Measurements from ENCODE around the gene EEF1AKMT3. TPM values are rescaled to one million over a fixed set of nuclear protein-coding genes. Genes with fewer than 3 reads are reported as not detected.

The EEF1AKMT3 gene
- total RNA-seq, 2 experiments from 2014 or later, result 3.1 to 3.2 TPM

DNA sequence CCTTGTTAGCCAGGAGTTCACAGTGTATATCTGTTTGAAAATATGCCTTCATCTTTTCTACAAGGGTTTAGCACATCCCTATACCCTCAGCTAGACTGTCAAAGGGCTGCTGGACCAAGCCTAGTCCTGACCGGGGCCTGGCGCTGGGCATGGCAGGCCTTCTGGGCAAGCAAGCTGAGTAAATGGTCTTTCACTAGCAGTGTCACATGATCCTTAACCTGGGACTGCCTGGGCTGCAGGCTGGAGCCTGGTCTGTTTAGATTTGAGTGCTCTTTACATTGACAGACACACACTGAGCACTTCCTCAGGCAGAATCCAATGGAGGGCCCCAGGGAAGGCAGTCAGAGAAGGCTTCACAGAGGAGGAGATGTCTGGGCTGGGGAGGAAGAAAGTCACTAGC is 53.0 kb downstream of the EEF1AKMT3 start:
- H3K27ac Mint-ChIP-seq, result peak overlapping the region; percentile 61
- no peak overlapping the region for H3K4me3 Mint-ChIP-seq
- ChIA-PET CTCF (interaction anchor here (1.0 kb wide), 1 partner anchor 80 kb away, joined by 3 read pairs; no protein-coding TSS in a partner anchor), POLR2A (no interaction called here)
- H3K9me3 Mint-ChIP-seq (ENCODE audit: insufficient read depth), result no peaks in the 10 kb centered on the region
- ATAC-seq (no peak), DNase-seq (no peak)
- H3K4me1 Mint-ChIP-seq (ENCODE audit: low read depth), result peaks cover 4% of the 10 kb centered on the region
- no peaks in the 10 kb centered on the region for H3K27me3 Mint-ChIP-seq (ENCODE audit: low read depth)
- H3K36me3 Mint-ChIP-seq (ENCODE audit: low read depth), result peaks cover 60% of the 10 kb centered on the region

DNA sequence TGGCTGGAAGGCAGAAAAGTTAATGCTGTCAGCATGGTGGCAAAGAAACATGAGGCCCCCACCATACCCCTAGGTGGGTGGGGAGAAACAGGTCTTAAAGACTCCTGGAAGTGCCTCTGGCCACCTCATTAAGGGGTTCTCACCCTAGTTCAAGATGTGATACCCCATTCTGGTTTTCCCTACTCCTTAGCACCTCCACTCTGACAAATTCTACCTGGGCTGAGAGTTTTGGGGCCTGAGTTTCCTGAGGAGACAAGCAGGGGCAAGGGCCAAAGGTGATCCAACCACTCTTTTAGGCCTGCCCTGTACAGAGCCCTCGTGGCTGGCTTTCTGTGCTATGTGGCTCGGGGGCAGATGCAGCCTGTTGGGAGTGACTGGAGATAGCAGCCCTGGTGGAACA is 54.0 kb downstream of the EEF1AKMT3 start:
- Mint-ChIP-seq H3K4me1 (ENCODE audit: low read depth) (peaks cover 7% of the 10 kb centered on the region), H3K9me3 (ENCODE audit: insufficient read depth) (no peaks in the 10 kb centered on the region), H3K36me3 (ENCODE audit: low read depth) (peaks cover 53% of the 10 kb centered on the region), H3K27ac (no peak overlapping the region), H3K4me3 (no peak overlapping the region), H3K27me3 (ENCODE audit: low read depth) (no peaks in the 10 kb centered on the region)
- ATAC-seq, result no peak
- CTCF ChIA-PET, result no interaction called here
- POLR2A ChIA-PET, result interaction anchor here (0.9 kb wide), 1 partner anchor 16 kb away, joined by 3 read pairs; no protein-coding TSS in a partner anchor
- no peak for DNase-seq

DNA sequence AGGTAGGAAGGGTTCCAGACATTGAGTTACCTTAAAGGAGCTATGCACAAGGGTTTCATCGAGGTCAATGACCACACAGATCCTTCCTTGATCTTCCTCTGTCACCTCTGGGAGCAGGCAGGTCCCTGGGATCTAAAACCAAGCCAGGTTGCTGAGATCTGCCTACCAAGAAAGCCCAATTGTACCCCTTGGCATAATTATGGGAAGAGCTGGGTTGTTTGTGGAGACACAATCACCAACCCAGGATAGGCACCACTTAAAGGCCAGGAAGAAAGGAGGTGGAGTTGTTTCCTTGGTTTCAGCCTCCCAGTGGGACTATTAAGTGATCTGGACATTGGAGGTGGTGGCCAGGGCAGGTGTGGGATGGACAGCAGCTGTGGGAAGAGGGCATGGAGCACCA is 54.6 kb downstream of the EEF1AKMT3 start:
- DNase-seq (no peak), ATAC-seq (no peak)
- ChIA-PET POLR2A (interaction anchor here (0.9 kb wide), 1 partner anchor 15 kb away, joined by 3 read pairs; no protein-coding TSS in a partner anchor), CTCF (no interaction called here)
- Mint-ChIP-seq H3K36me3 (ENCODE audit: low read depth) (peaks cover 53% of the 10 kb centered on the region), H3K9me3 (ENCODE audit: insufficient read depth) (no peaks in the 10 kb centered on the region), H3K4me3 (no peak overlapping the region), H3K27me3 (ENCODE audit: low read depth) (no peaks in the 10 kb centered on the region), H3K27ac (peak overlapping the region; percentile 34), H3K4me1 (ENCODE audit: low read depth) (peaks cover 13% of the 10 kb centered on the region)

DNA sequence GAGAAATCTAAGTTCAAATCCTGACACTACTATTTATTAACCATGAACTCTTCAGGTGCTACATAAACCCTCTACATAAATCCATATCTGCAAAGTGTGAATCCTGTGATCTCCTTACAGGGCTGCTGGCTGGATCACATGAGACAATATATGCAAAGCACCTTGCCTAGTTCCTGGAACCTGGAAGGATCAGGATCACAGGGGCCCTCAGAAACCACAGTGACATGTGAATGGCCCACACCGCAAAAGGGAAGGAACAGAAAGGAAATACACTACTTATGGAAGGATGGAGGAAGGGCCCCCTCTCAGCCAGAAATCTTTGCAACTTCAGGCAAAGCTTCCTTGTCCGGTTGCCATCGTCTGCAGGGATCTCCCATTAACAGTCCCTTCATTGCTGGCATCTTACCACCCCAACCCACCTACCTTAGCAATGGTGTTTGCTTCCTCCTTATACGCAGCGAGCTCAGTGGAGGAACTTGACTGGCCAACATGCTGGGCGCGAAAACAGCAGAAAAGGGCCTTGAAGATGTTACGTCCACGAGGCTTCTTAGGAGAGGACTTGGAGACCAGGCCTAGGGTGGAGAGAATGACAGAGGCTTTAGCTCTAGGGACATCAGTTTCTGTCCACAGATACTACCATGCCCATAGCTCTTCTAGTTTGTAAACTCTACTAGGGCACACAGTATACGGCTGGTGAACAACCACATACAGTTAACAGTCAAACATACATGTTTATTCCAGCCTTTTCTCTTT is 56.8 kb downstream of the EEF1AKMT3 start:
- Mint-ChIP-seq H3K27me3 (ENCODE audit: low read depth) (no peaks in the 10 kb centered on the region), H3K4me1 (ENCODE audit: low read depth) (peaks cover 33% of the 10 kb centered on the region), H3K27ac (no peak overlapping the region), H3K36me3 (ENCODE audit: low read depth) (peaks cover 39% of the 10 kb centered on the region), H3K4me3 (no peak overlapping the region), H3K9me3 (ENCODE audit: insufficient read depth) (no peaks in the 10 kb centered on the region)
- ATAC-seq (no peak), DNase-seq (no peak)
- CTCF ChIA-PET, result interaction anchor here (1.1 to 3.0 kb wide), 5 partner anchors 26 to 79 kb away, joined by 3 to 26 read pairs (median 3); no protein-coding TSS in a partner anchor
- POLR2A ChIA-PET, result no interaction called here

DNA sequence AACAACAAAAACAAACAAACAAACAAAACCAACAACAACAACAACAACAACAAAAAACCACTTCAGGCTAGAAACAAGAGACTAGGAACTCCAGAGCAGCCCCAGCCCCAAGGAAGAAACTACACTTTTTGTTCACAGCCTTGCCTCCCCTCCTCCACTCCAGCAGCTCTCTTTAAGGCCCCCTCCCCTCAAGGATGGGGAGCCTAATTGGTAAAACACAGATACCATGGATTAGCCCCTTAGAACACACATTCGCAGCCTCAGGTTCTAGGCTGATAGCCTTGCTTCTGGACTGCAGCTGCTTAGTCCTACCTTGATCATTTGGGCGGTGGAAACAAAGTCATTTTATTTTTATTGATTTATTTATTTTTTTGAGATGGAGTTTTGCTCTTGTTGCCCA is 58.0 kb downstream of the EEF1AKMT3 start:
- no peaks in the 10 kb centered on the region for H3K27me3 Mint-ChIP-seq (ENCODE audit: low read depth)
- peak overlapping the region; percentile 49 for H3K27ac Mint-ChIP-seq
- ChIA-PET CTCF (interaction anchor here (1.1 to 3.0 kb wide), 3 partner anchors 27 to 75 kb away, joined by 3 to 26 read pairs (median 7); no protein-coding TSS in a partner anchor), POLR2A (interaction anchor here (0.7 kb wide), 1 partner anchor 86 kb away, joined by 3 read pairs; no protein-coding TSS in a partner anchor)
- peaks cover 31% of the 10 kb centered on the region for H3K36me3 Mint-ChIP-seq (ENCODE audit: low read depth)
- no peak overlapping the region for H3K4me3 Mint-ChIP-seq
- no peaks in the 10 kb centered on the region for H3K9me3 Mint-ChIP-seq (ENCODE audit: insufficient read depth)
- DNase-seq, result no peak
- H3K4me1 Mint-ChIP-seq (ENCODE audit: low read depth), result peaks cover 43% of the 10 kb centered on the region
- ATAC-seq, result no peak

Small RNA genes within 50 kb of the gene (microRNA-seq; reads per million reads assigned to microRNA genes)
- gene MIR26A2 (128 reads per million, percentile 64 among the genes with 10 or more reads in this experiment), gene MIR6759 (not detected)

Other genes with a start within 250 kb of the EEF1AKMT3 start
- gene MBD6, start 249.8 kb upstream of the EEF1AKMT3 start, total RNA-seq, result 10 to 100 TPM; 68.4 to 71.4 TPM
- gene DCTN2, start 225.4 kb upstream of the EEF1AKMT3 start, total RNA-seq, result 10 to 100 TPM; 89.3 to 96.5 TPM
- gene KIF5A, start 222.6 kb upstream of the EEF1AKMT3 start, total RNA-seq, result 1 to 10 TPM in 1 of 2 experiments, under 1 TPM in 1; 0.99 to 1.4 TPM
- gene PIP4K2C, start 181.4 kb upstream of the EEF1AKMT3 start, total RNA-seq, result 10 to 100 TPM; 16.8 to 17.9 TPM
- gene DTX3, start 167.8 kb upstream of the EEF1AKMT3 start, total RNA-seq, result 10 to 100 TPM; 15.4 to 17.8 TPM
- under 1 TPM; 0.37 TPM for gene ARHGEF25, start 161.2 kb upstream of the EEF1AKMT3 start, total RNA-seq
- gene B4GALNT1, start 139.4 kb upstream of the EEF1AKMT3 start, total RNA-seq, result under 1 TPM; 0.84 to 0.99 TPM
- 100 to 1,000 TPM; 100 to 107 TPM for gene OS9, start 78.5 kb upstream of the EEF1AKMT3 start, total RNA-seq
- 10 to 100 TPM; 68.6 to 72.5 TPM for gene AGAP2, start 33.9 kb upstream of the EEF1AKMT3 start, total RNA-seq
- 10 to 100 TPM; 12.9 to 13.3 TPM for gene TSPAN31, start 27.6 kb upstream of the EEF1AKMT3 start, total RNA-seq
- gene CDK4, start 20.3 kb upstream of the EEF1AKMT3 start, total RNA-seq, result 100 to 1,000 TPM; 132 to 146 TPM
- gene MARCHF9, start 17.5 kb upstream of the EEF1AKMT3 start, total RNA-seq, result 10 to 100 TPM; 23.6 to 24.4 TPM
- 1 to 10 TPM; 2.3 to 2.6 TPM for gene CYP27B1, start 5.5 kb upstream of the EEF1AKMT3 start, total RNA-seq
- 10 to 100 TPM; 26.3 to 28.8 TPM for gene METTL1, start 509 bp upstream of the EEF1AKMT3 start, total RNA-seq
- gene TSFM, start 10.2 kb downstream of the EEF1AKMT3 start, total RNA-seq, result 10 to 100 TPM; 35.0 to 35.8 TPM
- 1 to 10 TPM; 2.3 to 2.5 TPM for gene AVIL, start 46.1 kb downstream of the EEF1AKMT3 start, total RNA-seq
- 100 to 1,000 TPM; 100 to 114 TPM for gene CTDSP2, start 74.1 kb downstream of the EEF1AKMT3 start, total RNA-seq
- gene ATP23, start 169.0 kb downstream of the EEF1AKMT3 start, total RNA-seq, result 10 to 100 TPM; 19.3 to 21.3 TPM

Data from activated CD8-positive, alpha-beta T cell treated with anti-CD3 and anti-CD28 coated beads, Interleukin-2, amount 10 ng/mL, durations not matched to agents 7 days and 5 days (primary cell).